Mucosa of descending colon (tissue), 3 donors: Measurements from ENCODE around the gene CTNNBIP1. TPM values are rescaled to one million over a fixed set of nuclear protein-coding genes. Genes with fewer than 3 reads are reported as not detected.

ENCODE experiments used
- ATAC-seq: fragments of 200-7000 bp; cut with Tn5 transposase; one replicate; pipeline ENCODE4 v1.9.1; 2020; ENCODE audit warnings: mild to moderate bottlenecking, moderate library complexity
- DNase-seq, 3 donors: peaks; one replicate each; pipeline ENCODE4 v3.0.0-alpha.2; 2020
- H3K36me3 ChIP-seq: fragments of 200-600 bp; one replicate; pipeline ENCODE4 v1.8.0; 2021; ENCODE audit warnings: low read depth, mild to moderate bottlenecking
- H3K4me1 ChIP-seq: fragments of 200-600 bp; one replicate; pipeline ENCODE4 v1.8.0; 2021; ENCODE audit warnings: low read depth, mild to moderate bottlenecking
- H3K4me3 ChIP-seq: fragments of 200-600 bp; one replicate; pipeline ENCODE4 v1.8.0; 2021; ENCODE audit warnings: mild to moderate bottlenecking
- H3K9me3 ChIP-seq: fragments of 200-600 bp; one replicate; pipeline ENCODE4 v1.8.0; 2021; ENCODE audit warnings: mild to moderate bottlenecking
- CTCF ChIP-seq: fragments of 200-600 bp; IDR thresholded peaks from one replicate; pipeline ENCODE4 v1.8.0; 2022; ENCODE audit warnings: antibody characterized with exemption, mild to moderate bottlenecking
- intact Hi-C, 2 donors: fragments of 100-400 bp; cut with DNase I in 1 of 2; cut with micrococcal nuclease in 1 of 2; formaldehyde crosslinking; loops; one replicate each; pipeline versions ENCODE4 v1.11.0 to v1.11.1; 2022; cut with DNase I, micrococcal nuclease
- total RNA-seq, 3 donors: library from RNA; stranded (reverse); fragmentation: NEBNext Ultra II Directional in 2 of 3; extraction: Animal tissue kit (Norgen Biotek cat#: 25700) in 2 of 3; gene quantifications; one replicate each; pipeline versions ENCODE4 v1.2.1 to v1.2.4, GENCODE V29; 2021 to 2023
- donor health status: DM: no; HTN: no; CAD: no; lungs with moderate emphysema.
- donor health status: DM: no; HTN: no; CAD: no.
- donor health status: DM: no; HTN: yes; CAD: no.

Gene CTNNBIP1
- total RNA-seq, 3 donors from 2014 or later, result 20.0 to 24.4 (median 23.3) TPM

DNA sequence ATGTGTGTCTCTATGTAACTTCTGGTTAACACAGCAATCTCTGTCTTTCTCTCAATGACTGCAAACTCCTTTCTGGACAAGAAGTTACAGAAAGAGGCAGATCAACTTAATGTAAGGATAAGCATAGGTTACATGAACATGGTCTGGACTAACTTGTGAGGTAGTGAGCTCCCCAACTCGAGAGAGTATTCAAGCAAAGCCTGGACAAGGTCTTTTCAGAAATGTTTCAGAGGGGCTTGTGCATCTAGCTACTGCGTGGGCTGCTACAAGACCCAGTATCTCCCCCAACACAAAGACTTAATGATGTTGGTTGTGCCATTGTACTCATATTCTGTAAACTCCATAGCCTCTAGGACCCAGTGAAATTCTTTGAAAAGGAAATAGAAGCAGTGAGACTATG is 62.8 kb downstream of the CTNNBIP1 start:
- intact Hi-C loops, result no loop called here
- no peak for DNase-seq
- H3K9me3 ChIP-seq, result no peaks in the 10 kb centered on the region
- no peaks in the 10 kb centered on the region for H3K36me3 ChIP-seq
- peaks cover 11% of the 10 kb centered on the region for H3K4me1 ChIP-seq
- H3K4me3 ChIP-seq, result no peak overlapping the region
- no peak for ATAC-seq
- TF ChIP-seq CTCF, result no peak

DNA sequence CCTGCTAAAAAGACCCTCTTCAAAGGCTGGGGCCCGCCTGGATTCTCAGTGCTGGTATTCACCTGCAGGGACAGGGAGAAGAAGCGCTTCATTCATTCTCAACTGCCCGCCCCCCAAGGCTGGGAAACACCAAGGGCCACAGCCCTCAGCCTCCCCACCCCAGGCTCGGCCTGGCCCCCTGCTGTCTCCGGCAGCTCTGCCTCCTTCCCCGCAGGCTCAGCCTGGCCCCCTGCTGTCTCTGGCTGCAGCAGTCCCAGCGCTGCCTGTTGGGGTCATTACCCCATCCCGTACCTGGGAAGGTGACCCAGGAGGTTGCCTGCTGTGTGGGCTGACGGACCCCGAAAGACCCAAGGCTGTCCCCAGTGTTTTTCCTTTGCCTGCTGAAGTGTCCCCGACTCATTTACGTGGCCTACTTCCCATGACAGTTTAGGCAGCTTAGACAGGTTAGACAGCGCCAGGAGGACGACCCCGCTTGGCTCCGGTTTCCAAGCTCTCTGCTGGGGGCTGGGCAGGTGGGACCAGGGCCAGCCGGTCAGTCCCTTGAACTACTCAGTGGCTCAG is 63.4 kb downstream of the CTNNBIP1 start:
- Histone ChIP-seq H3K4me1 (peaks cover 12% of the 10 kb centered on the region), H3K4me3 (no peak overlapping the region), H3K9me3 (no peaks in the 10 kb centered on the region), H3K36me3 (no peaks in the 10 kb centered on the region)
- TF ChIP-seq CTCF, result no peak
- DNase-seq (peak in 1 of 3 donors; percentile 23), ATAC-seq (no peak)
- intact Hi-C loops, result no loop called here

DNA sequence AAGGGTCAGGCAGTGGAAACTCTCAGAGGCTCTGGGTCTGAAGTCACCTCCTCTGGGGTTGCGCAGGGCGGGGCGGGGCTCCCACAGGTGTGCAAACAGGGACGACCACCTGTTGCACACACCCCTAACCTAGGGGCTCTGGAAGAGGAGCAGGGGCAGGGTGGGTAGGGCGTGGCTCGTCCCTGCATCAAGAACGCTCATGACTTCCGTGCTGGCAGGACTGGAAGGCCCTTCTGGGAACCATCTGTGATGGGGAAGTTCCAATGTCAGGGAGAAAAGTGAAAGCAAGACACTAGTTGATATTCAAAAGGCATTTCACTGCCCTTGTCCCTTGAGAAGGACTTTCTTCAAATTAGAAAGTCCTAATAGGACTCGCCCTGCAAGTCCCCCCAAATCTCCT is 64.2 kb downstream of the CTNNBIP1 start:
- Histone ChIP-seq H3K4me1 (peaks cover 12% of the 10 kb centered on the region), H3K4me3 (no peak overlapping the region), H3K9me3 (no peaks in the 10 kb centered on the region), H3K36me3 (no peaks in the 10 kb centered on the region)
- ATAC-seq, result peak; percentile 29
- TF ChIP-seq CTCF, result no peak
- intact Hi-C loops, result no loop called here
- DNase-seq, result peak; percentile 32 to 73 (median 48)

GRCh38 chr1:9844756-9845155 is 65.3 kb downstream of the CTNNBIP1 start:
- no peak for ATAC-seq
- no peaks in the 10 kb centered on the region for H3K9me3 ChIP-seq
- no peak overlapping the region for H3K4me3 ChIP-seq
- peak in 1 of 3 donors; percentile 37 for DNase-seq
- no peaks in the 10 kb centered on the region for H3K36me3 ChIP-seq
- intact Hi-C loops, result no loop called here
- no peak for TF ChIP-seq CTCF
- peaks cover 14% of the 10 kb centered on the region for H3K4me1 ChIP-seq

DNA sequence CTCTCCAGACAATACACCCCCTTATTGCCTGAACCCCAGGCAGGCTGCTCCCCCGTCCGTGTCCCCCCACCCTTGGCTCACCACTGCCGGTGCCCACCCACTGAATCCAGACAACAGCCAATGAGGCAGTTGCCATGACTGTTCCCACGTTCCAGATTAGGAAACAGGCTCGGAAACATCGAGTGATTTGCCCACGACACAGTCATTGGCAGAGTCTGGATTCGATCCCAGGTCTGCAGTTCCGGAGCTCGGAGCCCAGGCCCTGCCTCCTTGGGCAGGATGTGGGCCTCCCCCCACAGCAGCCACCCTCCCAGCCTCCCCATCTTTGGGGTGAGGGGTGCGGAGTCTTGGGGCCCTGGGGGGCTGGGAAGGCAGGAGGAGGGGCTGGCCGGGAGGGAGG is 66.0 kb downstream of the CTNNBIP1 start:
- ATAC-seq (no peak), DNase-seq (peak in 1 of 3 donors; percentile 48)
- no peaks in the 10 kb centered on the region for H3K9me3 ChIP-seq
- H3K4me3 ChIP-seq, result no peak overlapping the region
- peaks cover 20% of the 10 kb centered on the region for H3K4me1 ChIP-seq
- no peaks in the 10 kb centered on the region for H3K36me3 ChIP-seq
- intact Hi-C loops, result no loop called here
- TF ChIP-seq CTCF, result no peak

DNA sequence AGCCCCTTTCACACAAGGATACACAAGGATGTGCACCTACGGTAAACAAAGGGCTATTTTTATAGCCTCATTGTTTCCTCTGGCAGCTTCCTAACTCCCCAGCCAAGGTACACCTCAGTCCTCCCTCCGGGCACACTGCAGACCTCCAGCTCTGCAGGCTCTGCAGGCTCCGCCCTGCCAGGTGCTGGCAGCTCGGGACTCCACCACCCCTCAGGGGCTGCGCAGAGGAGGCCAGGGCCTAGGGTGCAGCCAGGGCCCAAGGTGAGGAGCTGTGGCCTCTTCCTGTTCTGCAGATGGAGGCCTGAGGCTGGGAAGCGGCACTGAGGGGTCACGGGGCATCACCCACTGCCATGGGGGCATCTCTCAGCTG is 66.5 kb downstream of the CTNNBIP1 start:
- DNase-seq, result peak; percentile 55 to 85 (median 72)
- H3K4me3 ChIP-seq, result no peak overlapping the region
- peak; percentile 82 for ATAC-seq
- H3K4me1 ChIP-seq, result peaks cover 24% of the 10 kb centered on the region
- intact Hi-C loops, result no loop called here
- no peak for TF ChIP-seq CTCF
- no peaks in the 10 kb centered on the region for H3K9me3 ChIP-seq
- H3K36me3 ChIP-seq, result no peaks in the 10 kb centered on the region
